Activated naive CD8-positive, alpha-beta T cell treated with anti-CD3 and anti-CD28 coated beads, Interleukin-2, amount 50 U/mL, for 16 hours (primary cell): ENCODE data around the gene OR4C13.
"Not testable (repeated sequence)": the region's sequence is repeated elsewhere in the genome, so short reads cannot be mapped to it uniquely, and the experiment has no call there.

Experiments
- DNase-seq: peaks from one replicate; pipeline ENCODE4 v3.0.0-alpha.2; 2020; ENCODE audit warnings: low read depth, low spot score

Gene OR4C13

DNA sequence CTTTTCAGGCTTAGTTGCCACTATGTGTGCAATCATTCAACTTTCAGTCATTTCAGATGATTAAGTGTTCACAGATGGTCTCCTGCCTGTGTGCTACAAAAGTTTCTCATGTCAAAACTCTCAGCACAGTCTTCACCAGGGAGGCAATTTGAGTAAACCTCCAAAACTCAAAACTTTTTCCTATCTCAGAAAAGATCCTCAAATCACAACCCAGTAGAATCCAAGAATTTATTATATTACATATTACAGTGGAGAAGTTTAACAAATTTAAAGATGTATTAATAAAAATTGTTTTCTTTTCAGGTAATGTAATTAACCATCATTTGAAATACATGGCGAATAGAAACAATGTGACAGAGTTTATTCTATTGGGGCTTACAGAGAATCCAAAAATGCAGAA lies at the start of gene OR4C13:
OR4C13 (plus strand) TSS at position 301 of the 400 bp plus-strand sequence; CDS start at position 333, 32 bp downstream.
- no peak for DNase-seq

DNA sequence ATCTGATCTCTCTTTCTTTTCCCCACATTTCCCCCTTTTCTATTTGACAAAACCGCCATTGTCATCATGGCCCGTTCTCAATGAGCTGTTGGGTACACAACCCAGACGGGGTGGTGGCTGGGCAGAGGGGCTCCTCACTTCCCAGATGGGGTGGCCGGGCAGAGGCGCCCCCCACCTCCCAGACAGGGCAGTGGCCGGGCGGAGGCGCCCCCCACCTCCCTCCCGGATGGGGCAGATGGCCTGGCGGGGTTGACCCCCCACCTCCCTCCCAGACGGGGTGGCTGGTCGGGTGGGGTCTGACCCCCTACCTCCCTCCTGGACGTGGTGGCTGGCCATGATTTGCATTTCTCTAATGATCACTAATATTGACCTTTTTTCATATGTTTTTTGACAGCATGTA lies 40.7 kb upstream of the OR4C13 start:
- not testable (repeated sequence) for DNase-seq

DNA sequence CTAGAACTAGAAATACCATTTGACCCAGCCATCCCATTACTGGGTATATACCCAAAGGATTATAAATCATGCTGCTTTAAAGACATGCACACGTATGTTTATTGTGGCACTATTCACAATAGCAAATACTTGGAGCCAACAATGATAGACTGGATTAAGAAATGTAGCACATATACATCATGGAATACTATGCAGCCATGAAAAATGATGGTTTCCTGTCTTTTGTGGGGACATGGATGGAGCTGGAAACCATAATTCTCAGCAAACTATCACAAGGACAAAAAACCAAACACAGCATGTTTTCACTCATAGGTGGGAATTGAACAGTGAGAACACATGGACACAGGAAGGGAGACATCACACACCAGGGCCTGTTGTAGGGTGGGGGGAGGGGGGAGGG lies 3.5 kb upstream of the OR4C13 start:
- not testable (repeated sequence) for DNase-seq

DNA sequence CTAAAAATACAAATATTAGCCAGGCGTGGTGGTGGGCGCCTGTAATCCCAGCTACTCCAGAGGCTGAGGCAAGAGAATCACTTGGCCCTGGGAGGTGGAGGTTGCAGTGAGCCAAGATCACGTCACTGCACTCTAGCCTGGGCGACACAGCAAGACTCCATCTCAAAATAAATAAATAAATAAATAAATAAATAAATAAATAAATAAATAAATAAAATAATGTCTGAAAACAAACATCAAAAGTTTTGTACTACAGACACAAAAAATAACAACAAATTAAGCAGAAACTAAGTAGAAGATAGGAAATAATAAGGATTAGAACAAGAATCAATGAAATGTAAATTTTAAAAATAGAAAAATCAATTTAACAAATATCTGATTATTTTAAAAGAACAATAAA lies 21.2 kb downstream of the OR4C13 start:
- DNase-seq = not testable (repeated sequence)

GRCh38 chr11:49982435-49982834 lies 30.2 kb downstream of the OR4C13 start, which contains the start of gene OR4C12:
TSS of gene OR4C12 (minus strand) at chr11:49982535. CDS start at chr11:49982501, 34 bp downstream.
- not testable (repeated sequence) for DNase-seq

GRCh38 chr11:49995565-49995964 lies 43.4 kb downstream of the OR4C13 start:
- no peak for DNase-seq
